GM12874 (cell line): ENCODE measurements around the gene OFD1.

Experiments used
- CTCF ChIP-seq: IDR thresholded peaks from 2 replicates; pipeline ENCODE4 v1.5.1; 2011; ENCODE audit warnings: low read depth, mild to moderate bottlenecking, control low read depth, low read length, moderate library complexity; ENCODE audit not compliant: insufficient read depth

OFD1 gene

GRCh38 chrX:13759152-13759718, 24.7 kb downstream of the OFD1 start:
- no peak for TF ChIP-seq CTCF

GRCh38 chrX:13760426-13760825, 25.9 kb downstream of the OFD1 start:
- no peak for TF ChIP-seq CTCF

GRCh38 chrX:13761606-13762414, 27.3 kb downstream of the OFD1 start:
- no peak for TF ChIP-seq CTCF

DNA sequence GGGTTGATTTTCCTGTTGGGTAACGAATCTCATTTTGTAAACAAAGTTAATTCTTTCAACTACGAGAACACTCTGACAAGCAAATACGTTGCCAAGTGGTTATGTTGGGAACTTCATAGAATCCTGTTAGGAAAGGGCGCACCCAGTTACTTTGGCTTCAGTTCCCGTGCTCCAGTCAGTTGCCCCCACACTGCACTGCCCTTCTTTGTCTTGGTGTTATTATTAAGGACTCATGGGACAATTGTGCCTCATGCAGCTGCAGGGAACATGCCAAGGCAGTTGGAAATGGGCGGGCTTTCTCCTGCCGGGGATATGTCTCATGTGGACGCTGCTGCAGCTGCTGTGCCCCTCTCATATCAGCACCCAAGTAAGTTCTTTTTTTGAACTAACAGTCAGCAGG, 28.9 kb downstream of the OFD1 start:
- no peak for TF ChIP-seq CTCF

GRCh38 chrX:13764281-13764680, 29.7 kb downstream of the OFD1 start:
- TF ChIP-seq CTCF = no peak

GRCh38 chrX:13764765-13765164, 30.2 kb downstream of the OFD1 start:
- no peak for TF ChIP-seq CTCF

- TF ChIP-seq CTCF = no peak
These were observed 34.4 kb downstream of the OFD1 start for GRCh38 chrX:13768939-13769338.
